GM06990 (cell line): ENCODE results near the gene PHPT1.
"Not testable (repeated sequence)": the region's sequence is repeated elsewhere in the genome, so short reads cannot be mapped to it uniquely, and the experiment has no call there.

Experiments
- DNase-seq: peaks from one replicate; pipeline ENCODE4 v3.0.0-alpha.2; 2011; ENCODE audit not compliant: insufficient read length; ENCODE audit errors: extremely low read depth
- H3K27me3 ChIP-seq: replicated peaks from 2 replicates; pipeline ENCODE4 v1.6.0; 2011; ENCODE audit warnings: low read length; ENCODE audit not compliant: control insufficient read depth, insufficient read depth
- H3K36me3 ChIP-seq: 2 replicates; pipeline ENCODE4 v1.5.1; 2011; ENCODE audit warnings: low read length; ENCODE audit not compliant: control insufficient read depth, insufficient read depth
- H3K4me3 ChIP-seq: replicated peaks from 2 replicates; pipeline ENCODE4 v1.5.1; 2011; ENCODE audit warnings: low read depth, mild to moderate bottlenecking, control low read depth, low read length
- TF ChIP-seq, protein P1 (sequence below): IDR thresholded peaks from 2 replicates; pipeline ENCODE4 v1.5.1; 2011; ENCODE audit warnings: low read length, control low read depth, mild to moderate bottlenecking, inconsistent platforms; ENCODE audit not compliant: insufficient read depth, poor library complexity, severe bottlenecking

PHPT1 gene

DNA sequence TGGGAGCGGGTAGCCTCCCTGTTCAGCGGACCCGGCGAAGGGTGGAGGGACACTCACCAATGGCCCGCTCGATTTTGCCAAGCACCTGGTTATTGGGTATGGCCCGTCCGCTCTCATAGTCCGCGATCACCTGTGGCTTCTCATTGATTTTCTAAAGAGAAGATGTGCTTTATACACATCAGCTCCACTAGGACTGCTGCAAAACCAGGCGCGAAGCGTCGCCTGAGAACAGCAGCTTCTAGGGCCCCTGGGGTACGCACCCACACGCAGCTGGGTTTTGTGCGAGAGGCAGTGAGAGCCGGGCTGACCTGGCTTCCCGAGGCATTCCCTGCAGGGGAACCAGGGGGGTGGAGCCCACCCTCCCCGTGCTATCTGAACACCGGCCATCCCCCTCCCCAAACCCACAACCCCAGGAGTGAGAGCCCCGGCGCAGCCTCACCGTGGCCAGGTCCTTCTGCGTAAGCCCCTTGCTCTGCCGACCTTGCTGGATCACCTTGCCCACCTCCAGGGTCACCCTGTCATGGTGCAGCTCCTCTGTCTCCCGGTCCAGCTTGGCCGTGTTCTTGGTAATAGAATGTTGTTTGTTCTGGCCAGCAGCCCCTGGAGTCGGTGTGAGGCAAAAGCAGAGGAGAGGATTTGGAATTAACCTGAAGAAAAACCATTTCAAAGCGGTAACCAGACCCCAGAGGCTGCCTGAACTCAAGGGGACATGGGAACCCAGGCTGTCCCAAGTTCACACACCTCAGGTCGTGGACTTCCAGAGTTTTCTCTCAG, 13.8 kb downstream of the PHPT1 start:
- Histone ChIP-seq H3K36me3 (peaks cover 30% of the 10 kb centered on the region), H3K4me3 (no peak overlapping the region), H3K27me3 (no peaks in the 10 kb centered on the region)
- DNase-seq = peak; percentile 6
- TF ChIP-seq, protein P1, sequence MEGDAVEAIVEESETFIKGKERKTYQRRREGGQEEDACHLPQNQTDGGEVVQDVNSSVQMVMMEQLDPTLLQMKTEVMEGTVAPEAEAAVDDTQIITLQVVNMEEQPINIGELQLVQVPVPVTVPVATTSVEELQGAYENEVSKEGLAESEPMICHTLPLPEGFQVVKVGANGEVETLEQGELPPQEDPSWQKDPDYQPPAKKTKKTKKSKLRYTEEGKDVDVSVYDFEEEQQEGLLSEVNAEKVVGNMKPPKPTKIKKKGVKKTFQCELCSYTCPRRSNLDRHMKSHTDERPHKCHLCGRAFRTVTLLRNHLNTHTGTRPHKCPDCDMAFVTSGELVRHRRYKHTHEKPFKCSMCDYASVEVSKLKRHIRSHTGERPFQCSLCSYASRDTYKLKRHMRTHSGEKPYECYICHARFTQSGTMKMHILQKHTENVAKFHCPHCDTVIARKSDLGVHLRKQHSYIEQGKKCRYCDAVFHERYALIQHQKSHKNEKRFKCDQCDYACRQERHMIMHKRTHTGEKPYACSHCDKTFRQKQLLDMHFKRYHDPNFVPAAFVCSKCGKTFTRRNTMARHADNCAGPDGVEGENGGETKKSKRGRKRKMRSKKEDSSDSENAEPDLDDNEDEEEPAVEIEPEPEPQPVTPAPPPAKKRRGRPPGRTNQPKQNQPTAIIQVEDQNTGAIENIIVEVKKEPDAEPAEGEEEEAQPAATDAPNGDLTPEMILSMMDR = no peak

DNA sequence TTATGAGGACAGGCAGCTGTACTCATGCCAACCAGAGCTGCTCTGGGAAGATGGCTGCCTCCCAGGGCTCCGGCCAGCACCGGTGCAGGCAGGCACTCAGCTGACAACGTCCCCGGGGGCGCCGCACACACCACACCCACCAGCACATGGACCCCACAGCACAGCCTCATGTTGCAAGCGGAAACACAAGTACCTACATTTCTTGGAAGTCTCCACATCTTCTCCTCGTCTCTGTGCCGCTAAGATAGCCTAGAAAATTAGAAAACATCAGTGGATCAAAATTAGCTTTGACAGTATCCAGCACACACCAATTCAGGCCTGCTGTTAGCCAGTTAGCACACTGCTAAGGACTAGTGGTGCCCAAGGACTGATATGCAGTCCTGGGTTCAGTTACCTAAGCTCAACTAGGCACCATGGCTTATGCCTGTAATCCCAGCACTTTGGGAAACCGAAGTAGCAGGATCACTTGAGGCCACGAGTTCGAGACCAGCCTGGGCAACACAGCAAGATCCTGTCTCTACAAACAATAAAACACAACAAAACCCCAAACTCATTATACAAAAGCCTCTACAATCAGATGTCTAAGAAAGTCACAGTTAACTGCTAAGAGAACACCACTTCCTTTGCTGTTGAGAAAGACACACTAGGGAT, 14.5 kb downstream of the PHPT1 start:
- Histone ChIP-seq H3K27me3 (no peaks in the 10 kb centered on the region), H3K36me3 (peaks cover 30% of the 10 kb centered on the region), H3K4me3 (no peak overlapping the region)
- TF ChIP-seq, protein P1 = no peak
- no peak for DNase-seq

DNA sequence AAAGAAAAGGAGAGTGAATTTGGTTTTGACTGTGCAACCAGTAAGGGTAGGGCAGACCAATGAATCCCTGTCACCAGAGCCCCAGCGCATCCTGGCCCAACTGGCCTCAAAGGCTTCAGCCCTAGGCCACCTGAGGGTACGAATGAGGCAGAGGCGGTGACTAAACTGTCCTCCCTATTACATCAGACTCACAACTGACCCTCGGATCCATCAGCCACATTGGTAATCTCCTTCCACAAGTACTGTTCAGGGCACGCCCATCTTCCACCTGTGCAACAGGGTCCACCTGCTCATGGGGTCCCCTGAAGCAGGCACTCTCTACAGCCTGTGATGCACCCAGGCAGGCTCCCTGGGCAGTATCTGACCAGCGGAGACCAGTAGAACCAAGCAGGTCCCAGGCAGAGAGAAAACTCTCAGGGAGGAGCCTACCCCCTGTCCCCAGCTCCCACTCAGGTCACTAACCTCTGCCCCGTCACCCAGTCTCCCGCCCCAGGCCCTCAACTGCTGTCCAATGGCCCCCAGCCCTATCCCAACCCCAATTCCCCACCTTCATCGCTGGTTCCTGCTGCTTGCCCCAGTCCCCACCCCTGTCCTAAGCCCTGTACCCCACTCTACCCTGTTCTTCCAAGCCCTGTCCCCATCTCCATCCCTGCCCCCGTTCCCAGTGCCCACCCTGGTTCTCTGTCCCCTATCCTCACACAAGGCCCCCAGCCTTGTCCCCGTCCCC, 16.0 kb downstream of the PHPT1 start:
- TF ChIP-seq, protein P1 = no peak
- Histone ChIP-seq H3K36me3 (peaks cover 30% of the 10 kb centered on the region), H3K27me3 (no peaks in the 10 kb centered on the region), H3K4me3 (peak overlapping the region; percentile 76)
- DNase-seq = no peak

DNA sequence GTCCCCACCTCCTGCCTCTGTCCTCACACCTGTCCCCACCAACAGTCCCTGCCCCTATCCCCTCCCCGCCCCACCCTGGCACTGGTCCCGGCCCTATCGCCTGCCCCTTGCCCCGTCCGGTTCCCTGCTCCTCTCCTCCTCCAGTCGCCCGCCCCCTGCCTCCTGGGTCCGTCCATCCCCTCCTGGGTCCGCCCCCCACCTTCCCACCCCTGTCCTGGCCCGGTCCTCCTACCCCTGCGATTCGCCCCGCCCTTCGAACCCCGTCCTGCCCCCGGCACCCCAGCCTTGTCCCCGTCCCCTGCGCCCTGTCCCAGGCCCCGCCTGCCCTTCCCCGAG, 16.5 kb downstream of the PHPT1 start:
- TF ChIP-seq, protein P1 = no peak
- Histone ChIP-seq H3K4me3 (peak overlapping the region; percentile 76), H3K27me3 (no peaks in the 10 kb centered on the region), H3K36me3 (peaks cover 29% of the 10 kb centered on the region)
- DNase-seq = no peak

DNA sequence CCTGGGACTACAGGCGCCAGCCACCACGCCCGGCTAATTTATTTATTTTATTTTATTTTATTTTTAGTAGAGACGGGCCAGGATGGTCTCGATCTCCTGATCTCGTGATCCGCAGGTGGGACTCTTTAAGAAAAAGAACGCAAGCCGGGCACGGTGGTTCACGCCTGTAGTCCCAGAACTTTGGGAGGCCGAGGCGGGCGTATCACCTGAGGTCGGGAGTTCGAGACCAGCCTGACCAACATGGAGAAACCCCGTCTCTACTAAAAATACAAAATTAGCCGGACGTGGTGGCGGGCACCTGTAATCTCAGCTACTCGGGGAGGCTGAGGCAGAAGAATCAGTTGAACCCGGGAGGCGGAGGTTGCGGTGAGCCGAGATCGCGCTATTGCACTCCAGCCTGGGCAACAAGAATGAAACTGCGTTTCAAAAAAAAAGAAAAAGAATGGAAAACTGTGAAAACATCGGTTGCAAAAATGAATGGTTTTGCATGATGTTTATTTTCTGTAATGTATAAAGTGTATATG, 17.8 kb downstream of the PHPT1 start:
- Histone ChIP-seq H3K4me3 (peak overlapping the region; percentile 76), H3K36me3 (peaks cover 17% of the 10 kb centered on the region)
- not testable (repeated sequence) for DNase-seq, H3K27me3 ChIP-seq

DNA sequence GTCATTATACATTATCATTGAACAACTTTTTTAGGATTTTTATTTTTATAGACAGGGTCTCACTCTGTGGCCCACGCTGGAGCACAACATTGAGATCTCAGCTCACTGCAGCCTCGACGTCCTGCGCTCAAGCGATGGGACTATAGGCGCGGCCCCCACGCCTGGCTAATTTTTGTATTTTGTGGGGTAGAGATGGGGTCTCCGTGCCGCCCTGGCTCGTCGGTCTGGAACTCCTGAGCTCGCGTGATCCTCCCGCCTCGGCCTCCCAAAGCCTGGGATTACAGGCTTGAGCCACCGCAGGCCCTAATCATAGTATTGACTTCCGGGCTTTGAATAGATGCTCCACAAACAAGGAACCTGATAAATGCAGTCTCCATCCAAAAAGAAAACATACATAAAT, 18.3 kb downstream of the PHPT1 start:
- TF ChIP-seq, protein P1 = no peak
- DNase-seq = no peak
- no peak overlapping the region for H3K4me3 ChIP-seq
- H3K36me3 ChIP-seq = peaks cover 13% of the 10 kb centered on the region
- H3K27me3 ChIP-seq = no peaks in the 10 kb centered on the region
